Right lobe of liver (tissue), 6 donors: ENCODE measurements around the gene RAET1L. TPM values are rescaled to one million over a fixed set of nuclear protein-coding genes. Genes with fewer than 3 reads are reported as not detected.
"Not testable (repeated sequence)": the region's sequence is repeated elsewhere in the genome, so short reads cannot be mapped to it uniquely, and the experiment has no call there.

Source experiments
- ATAC-seq, 4 donors: fragments of 200-7000 bp; cut with Tn5 transposase; one replicate each; pipeline ENCODE4 v1.9.1; 2020; ENCODE audit warnings: mild to moderate bottlenecking in 4 of 4, moderate library complexity in 4 of 4
- DNase-seq, 3 donors: peaks; one replicate each; pipeline ENCODE4 v3.0.0-alpha.2; 2020
- H3K27ac ChIP-seq, 3 donors: fragments of 200-600 bp; one replicate each; pipeline ENCODE4 v1.8.0; 2022
- H3K27me3 ChIP-seq, 2 donors: fragments of 200-600 bp; one replicate each; pipeline ENCODE4 v1.8.0; 2022
- H3K36me3 ChIP-seq, 4 donors: fragments of 200-600 bp; sonication (generic) in 1 of 4; one replicate each; pipeline versions ENCODE4 v1.5.1 to v1.8.0; 2017 to 2022; ENCODE audit warnings: control low read depth in 1 of 4
- H3K4me1 ChIP-seq, 4 donors: fragments of 200-600 bp; sonication (generic) in 1 of 4; one replicate each; pipeline versions ENCODE4 v1.5.1 to v1.8.0; 2017 to 2022; ENCODE audit warnings: control low read depth in 1 of 4
- H3K4me3 ChIP-seq, 3 donors: fragments of 200-600 bp; one replicate each; pipeline ENCODE4 v1.8.0; 2022
- H3K9me3 ChIP-seq, 4 donors: fragments of 200-600 bp; sonication (generic) in 1 of 4; one replicate each; pipeline versions ENCODE4 v1.5.1 to v1.8.0; 2017 to 2022; ENCODE audit warnings: control low read depth in 1 of 4
- CTCF ChIP-seq, 4 donors: fragments of 200-600 bp in 3 of 4; fragments of 450-650 bp in 1 of 4; IDR thresholded peaks; one replicate each; pipeline versions ENCODE4 v1.5.1 to v1.8.0; 2016 to 2022; ENCODE audit warnings: antibody characterized with exemption in 4 of 4, mild to moderate bottlenecking in 2 of 4
- POLR2A ChIP-seq: fragments of 450-650 bp; IDR thresholded peaks from one replicate; pipeline ENCODE4 v1.6.1; 2017; ENCODE audit warnings: antibody characterized with exemption, mild to moderate bottlenecking
- WGBS: methylation state at CpG from one replicate; pipeline ENCODE4 v1.1.6; 2018; ENCODE audit warnings: low coverage, low lambda C conversion rate; ENCODE audit not compliant: insufficient coverage; ENCODE audit errors: missing lambda C conversion rate; 5-methylcytosine and 5-hydroxymethylcytosine counted together
- intact Hi-C, 2 donors: fragments of 100-400 bp; cut with DNase I; formaldehyde crosslinking; loops; one replicate each; pipeline versions ENCODE4 v1.11.2 to v1.14.1; 2022
- total RNA-seq, 6 experiments: library from RNA; depleted of rRNA in 2 of 6; stranded (reverse); fragments of >200 nt in 2 of 6; fragmentation: NEBNext Ultra II Directional in 3 of 6; extraction: Animal tissue kit (Norgen Biotek cat#: 25700) in 3 of 6; gene quantifications; one replicate each; pipeline versions ENCODE4 v1.1.0 to v1.2.4, GENCODE V29; 2016 to 2023
- donor health status: DM: no; HTN: yes; CAD: no.
- donor health status: DM: no; HTN: no; CAD: no.
- donor health status: DM: no; HTN: no; CAD: no.
- donor health status: DM: no; HTN: yes; CAD: no.
- donor health status: DM: no; HTN: yes; CAD: no.

RAET1L gene
- total RNA-seq, 6 experiments from 2014 or later, result not detected

GRCh38 chr6:150065083-150065482 is 39.8 kb upstream of the RAET1L start:
- TF ChIP-seq POLR2A (no peak), CTCF (IDR thresholded peaks at IDR 0.05) (no peak)
- intact Hi-C loops, result no loop called here
- no peak overlapping the region for H3K27ac ChIP-seq
- ATAC-seq, result no peak
- no peak for DNase-seq
- no peaks in the 10 kb centered on the region for H3K9me3 ChIP-seq
- H3K4me3 ChIP-seq, result no peak overlapping the region
- 65% methylated on average over 2 of the region's 2 CpGs for WGBS
- no peaks in the 10 kb centered on the region for H3K4me1 ChIP-seq
- no peaks in the 10 kb centered on the region for H3K36me3 ChIP-seq
- no peaks in the 10 kb centered on the region for H3K27me3 ChIP-seq

- TF ChIP-seq POLR2A, result no peak
- TF ChIP-seq CTCF (IDR thresholded peaks at IDR 0.05), result no peak
- intact Hi-C loops, result no loop called here
- Histone ChIP-seq H3K27ac (no peak overlapping the region), H3K36me3 (no peaks in the 10 kb centered on the region), H3K27me3 (no peaks in the 10 kb centered on the region), H3K9me3 (no peaks in the 10 kb centered on the region), H3K4me1 (no peaks in the 10 kb centered on the region), H3K4me3 (no peak overlapping the region)
- no peak for DNase-seq
- 65% methylated on average over 2 of the region's 6 CpGs for WGBS
- ATAC-seq, result no peak
Observed at GRCh38 chr6:150063640-150064039, 38.3 kb upstream of the RAET1L start.

- DNase-seq, intact Hi-C loops: not testable (repeated sequence)
- 44% methylated on average over 5 of the region's 7 CpGs for WGBS
Observed at GRCh38 chr6:150059973-150060372, 34.6 kb upstream of the RAET1L start.

GRCh38 chr6:150058986-150059385 is 33.7 kb upstream of the RAET1L start:
- Histone ChIP-seq H3K9me3 (no peaks in the 10 kb centered on the region), H3K27ac (no peak overlapping the region), H3K27me3 (no peaks in the 10 kb centered on the region), H3K4me1 (no peaks in the 10 kb centered on the region), H3K4me3 (no peak overlapping the region), H3K36me3 (no peaks in the 10 kb centered on the region)
- TF ChIP-seq POLR2A, result no peak
- TF ChIP-seq CTCF (IDR thresholded peaks at IDR 0.05), result no peak
- intact Hi-C loops, result no loop called here
- no peak for DNase-seq
- 93% methylated on average over 6 of the region's 6 CpGs for WGBS
- ATAC-seq, result no peak

More at GRCh38 chr6:150059973-150060372, 34.6 kb upstream of the RAET1L start:
- ATAC-seq, result peak in 2 of 4 donors; percentile 20 to 57
- not testable (repeated sequence) for H3K27ac ChIP-seq, H3K4me3 ChIP-seq, H3K4me1 ChIP-seq, H3K9me3 ChIP-seq, H3K27me3 ChIP-seq, H3K36me3 ChIP-seq

- intact Hi-C loops, result no loop called here
- H3K4me1 ChIP-seq, result no peaks in the 10 kb centered on the region
- TF ChIP-seq CTCF (IDR thresholded peaks at IDR 0.05), result no peak
- no peak for TF ChIP-seq POLR2A
- DNase-seq, result no peak
- no peak overlapping the region for H3K4me3 ChIP-seq
- H3K9me3 ChIP-seq, result no peaks in the 10 kb centered on the region
- H3K27ac ChIP-seq, result no peak overlapping the region
- 56% methylated on average over 2 of the region's 14 CpGs for WGBS
- no peak for ATAC-seq
- no peaks in the 10 kb centered on the region for H3K27me3 ChIP-seq
- H3K36me3 ChIP-seq, result no peaks in the 10 kb centered on the region
Observed at GRCh38 chr6:150058231-150058792, 33.0 kb upstream of the RAET1L start.
